Stimulated activated CD4-positive, alpha-beta T cell treated with anti-CD3 and anti-CD28 coated beads, Interleukin-1b, Interleukin-23, amount 100 ng/mL, for 24 hours (primary cell): Measurements from ENCODE around the gene ELOVL2.
A peak's percentile ranks its signal among the peaks of the same experiment; 100 is the strongest.
"Not testable (repeated sequence)": the region's sequence is repeated elsewhere in the genome, so short reads cannot be mapped to it uniquely, and the experiment has no call there.

Experiments
- DNase-seq, 4 experiments: peaks; one replicate each; pipeline ENCODE4 v3.0.0-alpha.2; 2020; ENCODE audit warnings: low read depth in 4 of 4, low spot score in 1 of 4

The ELOVL2 gene

DNA sequence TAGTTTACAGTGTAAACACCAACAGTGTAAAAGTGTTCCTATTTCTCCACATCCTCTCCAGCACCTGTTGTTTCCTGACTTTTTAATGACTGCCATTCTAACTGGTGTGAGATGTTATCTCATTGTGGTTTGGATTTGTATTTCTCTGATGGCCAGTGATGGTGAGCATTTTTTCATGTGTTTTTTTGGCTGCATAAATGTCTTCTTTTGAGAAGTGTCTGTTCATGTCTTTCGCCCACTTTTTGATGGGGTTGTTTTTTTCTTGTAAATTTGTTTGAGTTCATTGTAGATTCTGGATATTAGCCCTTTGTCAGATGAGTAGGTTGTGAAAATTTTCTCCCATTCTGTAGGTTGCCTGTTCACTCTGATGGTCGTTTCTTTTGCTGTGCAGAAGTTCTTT lies 59.1 kb downstream of the ELOVL2 start:
- DNase-seq = not testable (repeated sequence)

- DNase-seq = no peak
These were observed 62.7 kb downstream of the ELOVL2 start for GRCh38 chr6:10981409-10981808.

DNA sequence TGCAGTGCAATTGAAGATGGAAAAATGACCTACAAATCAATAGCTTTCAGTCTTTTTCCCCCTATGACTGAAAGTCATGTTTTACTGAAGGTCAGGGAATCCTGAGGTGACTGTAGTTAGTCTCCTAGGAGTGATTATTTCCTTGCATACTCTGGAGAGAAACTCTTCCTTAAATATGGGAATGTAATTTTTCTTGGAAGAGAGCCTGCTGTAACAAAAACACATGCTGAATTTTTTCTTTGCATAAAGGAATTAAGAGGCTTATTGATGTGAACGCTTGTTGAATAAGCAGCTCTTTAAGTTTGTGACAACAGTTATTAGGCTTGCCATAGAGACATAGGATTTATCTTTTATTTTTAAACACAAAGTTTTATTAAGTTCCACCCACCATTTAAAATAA lies 64.5 kb downstream of the ELOVL2 start:
- no peak for DNase-seq

GRCh38 chr6:10977231-10977968 lies 66.7 kb downstream of the ELOVL2 start:
- no peak for DNase-seq

DNA sequence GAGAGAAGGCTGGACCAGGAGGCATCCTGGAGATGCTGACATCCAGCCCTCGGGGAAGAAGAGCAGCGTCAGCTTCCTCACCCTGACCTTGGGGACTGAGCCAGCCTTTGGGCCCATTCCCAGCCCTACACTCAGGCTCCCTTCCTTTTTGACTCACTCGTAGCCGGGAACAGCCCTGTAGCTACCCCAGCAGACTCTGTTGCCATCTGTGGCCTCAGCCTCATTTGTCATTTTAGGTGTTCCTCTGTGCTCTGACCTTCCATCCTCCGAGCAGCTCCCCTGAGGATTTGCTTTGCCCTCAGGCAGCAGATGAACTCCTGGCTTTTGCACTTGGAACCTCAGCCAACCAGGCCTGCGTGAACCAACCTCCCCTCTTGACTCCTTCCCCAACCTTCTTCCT lies 67.5 kb downstream of the ELOVL2 start:
- no peak for DNase-seq

GRCh38 chr6:10972196-10972595 lies 71.9 kb downstream of the ELOVL2 start:
- DNase-seq = no peak

DNA sequence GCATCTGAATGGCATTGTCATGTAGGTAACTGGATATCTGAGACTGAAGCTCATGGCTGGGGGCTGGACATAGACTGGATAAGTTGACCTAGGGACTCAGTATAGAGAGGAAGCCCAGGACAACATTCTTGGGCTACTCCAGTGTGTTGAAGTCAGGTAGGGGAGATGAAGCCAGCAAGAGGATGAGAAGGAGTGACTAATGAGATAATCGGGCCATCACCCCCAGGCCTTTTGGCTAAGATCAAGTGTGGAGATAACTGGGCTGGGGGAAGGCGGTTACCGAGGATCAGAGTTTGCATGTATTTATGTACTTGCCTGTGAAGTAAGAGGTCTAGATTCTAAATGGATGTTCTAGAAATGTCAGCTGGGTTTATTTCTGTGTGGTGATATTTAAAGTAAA lies 73.4 kb downstream of the ELOVL2 start:
- no peak for DNase-seq

DNA sequence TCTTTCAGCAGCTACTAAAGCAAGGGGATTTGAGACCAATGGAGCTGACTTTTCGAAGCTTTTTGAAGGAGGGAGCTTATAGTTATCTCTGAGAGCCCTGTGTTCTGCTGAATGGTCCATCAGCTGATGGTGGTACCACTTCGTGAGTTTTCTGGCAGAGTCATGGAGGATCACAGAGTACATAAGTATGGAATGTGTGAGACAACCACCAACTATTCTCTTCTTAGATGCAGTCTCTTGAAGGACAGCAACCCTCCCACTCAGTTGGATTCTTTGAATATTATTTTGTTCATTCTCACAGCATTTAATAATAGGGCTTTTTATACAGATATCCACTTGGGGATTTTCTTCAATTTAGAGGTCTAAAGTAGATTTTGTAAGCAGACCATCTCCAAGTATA lies 75.3 kb downstream of the ELOVL2 start:
- DNase-seq = no peak

DNA sequence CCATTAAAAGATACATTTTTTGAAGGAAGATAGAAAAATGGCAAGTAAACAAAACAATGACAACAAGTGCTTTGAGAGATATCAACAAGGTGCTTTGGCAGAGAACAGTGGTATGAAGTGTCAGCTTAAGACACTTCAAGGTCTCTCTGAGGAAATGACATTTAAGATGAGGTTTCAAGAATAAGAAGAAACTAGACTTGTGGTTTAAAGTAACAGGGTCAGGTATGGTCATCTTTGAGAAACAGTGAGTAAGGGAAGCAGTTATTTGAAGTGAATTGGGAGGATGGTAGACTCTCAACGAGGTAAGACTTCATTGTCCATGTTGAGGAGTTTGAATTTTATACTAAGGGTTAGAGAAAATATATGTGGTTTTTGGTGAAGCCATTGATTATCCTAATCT lies 79.4 kb downstream of the ELOVL2 start:
- no peak for DNase-seq

DNA sequence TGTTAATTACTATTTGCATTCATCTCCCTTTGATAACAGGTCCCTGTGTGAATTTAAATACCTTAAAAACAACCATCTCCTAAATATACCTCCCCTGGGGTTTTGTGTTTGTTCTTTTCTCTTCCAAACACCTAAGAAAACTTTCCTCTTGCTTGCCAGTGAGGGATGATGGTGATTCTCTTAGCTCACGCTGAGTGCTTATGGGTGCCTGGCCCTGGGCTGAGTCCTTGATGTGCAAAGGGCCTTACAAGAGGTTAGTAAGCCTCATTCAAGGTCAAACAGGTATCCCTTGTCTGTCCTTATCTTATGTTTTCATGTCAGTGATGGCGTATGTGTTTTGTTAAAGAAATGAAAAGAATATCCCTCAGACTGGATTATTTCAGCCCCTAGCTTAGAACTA lies 81.0 kb downstream of the ELOVL2 start:
- DNase-seq = no peak

DNA sequence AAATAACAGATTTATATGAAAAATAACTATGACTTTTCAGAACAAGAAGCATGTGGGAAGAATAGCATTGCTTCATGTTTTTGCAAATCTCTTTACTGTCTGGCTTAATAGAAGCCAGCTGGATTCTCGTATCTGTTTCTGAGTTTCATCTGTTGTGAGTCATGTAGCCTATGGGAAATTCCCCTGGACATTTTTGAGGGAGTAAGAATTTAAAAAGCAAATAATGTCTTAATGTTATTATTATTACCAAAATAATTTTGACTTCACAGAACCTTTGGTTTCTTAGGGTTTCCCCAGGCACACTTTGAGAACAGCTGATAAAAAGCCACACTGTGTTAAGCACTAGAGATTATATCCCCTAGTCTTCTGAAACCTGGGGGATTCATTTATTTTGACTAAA lies 81.4 kb downstream of the ELOVL2 start:
- DNase-seq = no peak

GRCh38 chr6:10961837-10962236 lies 82.3 kb downstream of the ELOVL2 start:
- DNase-seq = no peak

DNA sequence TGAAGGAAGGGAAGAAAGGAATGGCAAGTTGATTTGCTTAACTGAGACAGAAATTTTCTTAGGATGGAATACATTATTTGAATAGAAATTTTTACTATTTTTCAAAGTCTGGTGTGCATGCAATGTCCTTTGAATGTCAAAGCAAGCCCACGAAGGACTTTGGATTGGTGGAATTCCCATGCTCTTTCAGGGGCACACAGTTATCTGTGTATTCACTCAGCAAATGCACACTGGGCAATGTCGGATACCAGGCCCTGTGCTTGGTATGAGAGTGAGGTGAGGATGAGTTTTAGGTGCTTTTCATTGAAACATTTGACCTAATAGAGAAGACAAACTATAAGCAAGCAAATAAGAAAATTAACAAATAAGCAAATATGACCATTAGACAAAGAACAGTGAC lies 83.9 kb downstream of the ELOVL2 start:
- DNase-seq = no peak

DNA sequence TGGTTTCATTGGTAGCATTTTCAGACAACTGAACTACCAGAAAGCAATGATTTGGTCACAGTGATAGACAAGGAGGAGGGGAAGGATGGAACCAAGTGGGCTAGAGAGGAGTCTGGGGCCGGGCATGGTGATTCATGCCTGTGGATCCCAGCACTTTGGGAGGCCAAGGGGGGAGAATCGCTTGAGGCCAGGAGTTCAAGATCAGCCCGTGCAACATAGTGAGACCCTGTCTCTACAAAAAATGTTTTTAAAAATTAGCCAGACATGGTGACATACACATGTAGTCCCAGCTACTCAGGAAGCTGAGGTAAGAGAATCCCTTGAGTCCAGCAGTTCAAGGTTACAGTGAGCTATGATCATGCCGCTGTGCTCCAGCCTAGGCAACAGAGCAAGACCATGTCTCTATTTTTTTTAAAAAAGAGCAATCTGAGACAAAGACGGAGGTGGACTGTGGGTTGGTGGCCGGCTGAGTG lies 86.7 kb downstream of the ELOVL2 start:
- no peak for DNase-seq

GRCh38 chr6:10956776-10957175 lies 87.3 kb downstream of the ELOVL2 start:
- DNase-seq = no peak

DNA sequence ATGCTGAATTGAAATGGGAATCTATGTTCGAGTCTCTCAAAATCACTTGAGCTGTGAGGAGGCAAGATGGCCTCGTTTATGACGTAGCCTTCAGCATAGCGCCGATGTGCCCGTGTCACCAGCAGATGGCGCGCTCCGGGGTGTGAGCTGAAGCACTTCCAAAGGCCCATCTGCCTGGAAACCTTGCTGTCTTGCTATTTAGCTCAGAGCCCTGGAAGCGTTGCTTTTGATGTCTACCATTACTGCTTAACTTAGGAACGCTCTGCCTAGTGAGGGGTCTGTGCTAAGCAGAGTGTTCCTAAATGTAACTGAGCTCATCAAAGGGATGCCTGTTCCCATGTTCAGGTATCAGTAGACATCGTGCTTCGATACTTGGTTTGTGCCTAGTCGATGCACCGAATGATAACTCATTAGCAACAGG lies 89.5 kb downstream of the ELOVL2 start:
- DNase-seq = peak; percentile 34 to 66 (median 56)

GRCh38 chr6:10951675-10952282 lies 92.3 kb downstream of the ELOVL2 start:
- no peak for DNase-seq

DNA sequence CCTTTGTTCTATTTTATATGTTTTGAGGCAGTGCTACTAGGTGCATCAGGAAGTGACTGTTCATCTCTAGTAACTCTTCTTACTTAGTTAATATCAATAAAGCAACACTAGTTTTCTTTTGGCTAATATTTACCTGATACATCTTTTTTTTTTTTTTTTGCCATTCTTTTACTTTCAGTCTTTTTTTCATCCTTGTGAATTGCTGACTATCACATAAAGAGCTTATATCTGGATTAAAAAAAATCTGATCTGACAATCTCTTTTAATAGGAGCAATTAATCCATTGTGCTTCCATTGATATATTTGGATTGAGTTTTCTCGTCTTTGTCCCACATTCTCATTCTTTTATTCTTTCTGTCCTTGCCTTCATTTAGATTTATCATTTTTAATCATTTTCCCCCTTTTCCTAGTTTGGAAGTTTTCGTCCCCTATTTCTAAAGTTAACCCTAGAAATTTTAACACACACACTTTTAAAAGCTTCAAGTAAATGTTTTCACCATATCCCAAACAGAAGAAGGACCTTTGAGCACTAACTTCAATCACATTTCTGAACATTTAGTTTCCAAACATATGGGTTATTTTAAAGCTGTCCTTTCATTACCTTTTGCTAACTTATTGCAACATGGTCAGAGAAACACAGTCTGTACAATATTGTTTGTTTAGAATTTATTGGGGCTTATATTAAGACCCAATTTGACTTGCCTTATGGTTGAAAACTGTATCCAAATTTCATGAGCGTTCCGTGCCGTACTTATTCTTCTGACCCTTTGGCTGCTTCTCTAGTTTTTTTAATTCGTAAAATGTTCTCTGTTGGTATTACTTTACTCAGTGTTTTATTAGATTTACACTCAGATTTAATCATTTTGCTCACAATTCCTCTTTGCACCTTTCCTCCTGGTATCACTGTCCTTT lies 94.3 kb downstream of the ELOVL2 start:
- DNase-seq = no peak

GRCh38 chr6:10947966-10948365 lies 96.1 kb downstream of the ELOVL2 start:
- DNase-seq = no peak

DNA sequence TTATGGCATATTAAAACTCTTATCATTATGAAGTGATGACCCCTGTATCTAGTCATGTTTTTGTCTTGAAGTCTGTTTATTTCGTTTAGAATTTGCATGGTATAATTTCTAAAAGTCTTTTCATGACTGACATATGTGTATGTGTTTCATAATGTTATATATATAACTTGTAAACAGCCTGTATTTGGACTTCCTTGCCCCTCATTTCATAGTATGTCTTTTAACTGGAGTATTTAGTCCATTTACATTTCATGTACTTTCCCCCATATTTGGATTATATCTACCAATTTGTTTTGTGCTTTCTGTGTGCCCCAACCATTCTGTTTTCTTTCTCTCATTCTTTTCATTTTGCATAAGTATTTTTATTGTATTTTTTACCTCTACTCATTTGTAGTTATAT lies 98.3 kb downstream of the ELOVL2 start:
- DNase-seq = no peak

- no peak for DNase-seq
These were observed 104.3 kb downstream of the ELOVL2 start for GRCh38 chr6:10939840-10940239.

DNA sequence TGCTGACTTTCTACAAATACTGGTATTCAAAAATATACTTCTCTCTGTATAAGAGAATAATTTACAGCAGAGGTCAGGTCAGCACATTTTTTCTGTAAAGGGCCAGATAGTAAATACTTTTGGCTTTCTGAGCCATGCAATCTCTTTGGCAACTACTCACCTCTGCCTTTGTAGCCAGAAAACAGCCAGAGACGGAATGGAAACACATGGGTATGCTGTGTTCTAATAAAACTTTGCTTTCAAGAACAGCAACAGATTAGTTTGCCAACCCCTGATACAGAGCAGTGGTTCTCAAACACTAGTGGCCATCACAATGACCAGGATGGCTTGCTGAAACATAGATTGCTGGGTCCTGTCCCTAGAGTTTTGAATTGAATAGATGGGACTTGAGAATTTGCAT lies 111.0 kb downstream of the ELOVL2 start:
- no peak for DNase-seq
